H1 (cell line): ENCODE data around the gene NCF4. TPM values are rescaled to one million over a fixed set of nuclear protein-coding genes. Genes with fewer than 3 reads are reported as not detected.

Experiments used
- CBX8 ChIP-seq: fragments of 300-800, 300-1000 bp; sonication (generic); IDR thresholded peaks from 2 replicates; pipeline ENCODE4 v1.7.1; 2016; ENCODE audit warnings: low read depth, low read length, borderline replicate concordance
- CHD1 ChIP-seq: IDR thresholded peaks from 2 replicates; pipeline ENCODE4 v1.6.1; 2012; ENCODE audit warnings: low read depth, low read length, improper control_type of control experiment
- CHD2 ChIP-seq: IDR thresholded peaks from 2 replicates; pipeline ENCODE4 v1.6.1; 2012; ENCODE audit warnings: low read length, improper control_type of control experiment
- HDAC2 ChIP-seq, 2 experiments: fragments of 300-600 bp in 1 of 2; sonication (generic) in 1 of 2; IDR thresholded peaks; 2 replicates each; pipeline ENCODE4 v1.6.1; 2011 to 2012; ENCODE audit warnings: low read depth in 2 of 2, low read length in 2 of 2, mild to moderate bottlenecking in 2 of 2, moderate library complexity in 2 of 2, borderline replicate concordance in 1 of 2, inconsistent platforms in 1 of 2
- KDM1A ChIP-seq: fragments of 200-600, 300-600 bp; sonication (generic); IDR thresholded peaks from 2 replicates; pipeline ENCODE4 v1.7.1; 2016; ENCODE audit warnings: mild to moderate bottlenecking, low read length, borderline replicate concordance
- MAFK ChIP-seq: IDR thresholded peaks from 2 replicates; pipeline ENCODE4 v1.6.1; 2012; ENCODE audit warnings: low read depth, mild to moderate bottlenecking, improper control_type of control experiment, low read length
- NANOG ChIP-seq: IDR thresholded peaks from 2 replicates; pipeline ENCODE4 v1.6.1; 2011; ENCODE audit warnings: low read length, low read depth, mild to moderate bottlenecking, inconsistent platforms; ENCODE audit not compliant: insufficient read depth, poor library complexity, severe bottlenecking
- POLR2AphosphoS5 ChIP-seq: IDR thresholded peaks from 2 replicates; pipeline ENCODE4 v1.6.1; 2011; ENCODE audit warnings: low read depth, low read length
- RNF2 ChIP-seq: fragments of 200-900, 300-1000 bp; sonication (generic); IDR thresholded peaks from 2 replicates; pipeline ENCODE4 v1.7.1; 2016; ENCODE audit warnings: borderline replicate concordance, low read depth, mild to moderate bottlenecking, antibody characterized with exemption, low read length; ENCODE audit not compliant: poor library complexity, severe bottlenecking; ENCODE audit errors: missing control alignments
- RXRA ChIP-seq: IDR thresholded peaks from 2 replicates; pipeline ENCODE4 v1.6.1; 2011; ENCODE audit warnings: low read depth, mild to moderate bottlenecking, low read length, moderate library complexity; ENCODE audit not compliant: insufficient read depth
- polyA plus RNA-seq, 7 experiments: library from polyadenylated mRNA; depleted of rRNA in 3 of 7; stranded (reverse) in 5 of 7; unstranded in 2 of 7; fragments of >200 nt in 5 of 7; fragments of 200-250 nt in 2 of 7; gene quantifications; 1 replicate in 5 of 7; 2 replicates in 1 of 7; 4 replicates in 1 of 7; pipeline versions ENCODE4 v1.2.1 to v1.2.3, GENCODE V29; 2011 to 2013; ENCODE audit warnings: missing spikeins in 2 of 7, mixed read lengths in 2 of 7
- total RNA-seq: library from RNA; stranded (reverse); fragmentation: NEBNext Ultra II Directional; extraction: Animal tissue kit (Norgen Biotek cat#: 25700); gene quantifications from 2 replicates; pipeline ENCODE4 v1.2.1, GENCODE V29; 2021
- TF ChIP-seq, protein P1 (sequence below): fragments of 300-600 bp; sonication (generic); IDR thresholded peaks from 2 replicates; pipeline ENCODE4 v1.7.1; 2012; ENCODE audit warnings: low read length, moderate library complexity, mild to moderate bottlenecking, inconsistent platforms; ENCODE audit not compliant: insufficient replicate concordance

NCF4 gene
- total and polyA plus RNA-seq, 2 of the 8 experiments (the other 6 are each of a cell fraction or from before 2014, with no cell fraction given), result 0.20 TPM; not detected in 1

DNA sequence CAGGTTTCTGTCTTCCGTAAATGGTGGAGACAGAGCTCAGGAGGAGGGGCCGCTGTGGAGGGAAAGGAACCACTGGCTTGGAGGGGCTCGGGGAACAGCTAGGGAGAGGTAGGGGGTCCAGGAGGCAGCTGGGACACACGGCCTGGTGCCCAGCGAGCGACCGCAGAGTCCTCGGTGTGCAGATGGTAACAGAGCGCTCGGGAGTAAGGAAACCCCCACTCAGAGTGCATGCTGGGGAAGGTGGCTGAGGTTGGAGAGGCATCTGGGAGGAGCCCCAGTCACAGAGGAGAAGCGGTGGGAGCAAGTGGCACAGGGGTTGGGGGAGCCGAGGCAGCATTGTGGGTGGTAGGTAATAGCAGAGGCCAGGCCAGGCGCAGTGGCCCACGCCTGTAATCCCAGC lies 10.8 kb upstream of the NCF4 start (continued):
- TF ChIP-seq, protein P1, sequence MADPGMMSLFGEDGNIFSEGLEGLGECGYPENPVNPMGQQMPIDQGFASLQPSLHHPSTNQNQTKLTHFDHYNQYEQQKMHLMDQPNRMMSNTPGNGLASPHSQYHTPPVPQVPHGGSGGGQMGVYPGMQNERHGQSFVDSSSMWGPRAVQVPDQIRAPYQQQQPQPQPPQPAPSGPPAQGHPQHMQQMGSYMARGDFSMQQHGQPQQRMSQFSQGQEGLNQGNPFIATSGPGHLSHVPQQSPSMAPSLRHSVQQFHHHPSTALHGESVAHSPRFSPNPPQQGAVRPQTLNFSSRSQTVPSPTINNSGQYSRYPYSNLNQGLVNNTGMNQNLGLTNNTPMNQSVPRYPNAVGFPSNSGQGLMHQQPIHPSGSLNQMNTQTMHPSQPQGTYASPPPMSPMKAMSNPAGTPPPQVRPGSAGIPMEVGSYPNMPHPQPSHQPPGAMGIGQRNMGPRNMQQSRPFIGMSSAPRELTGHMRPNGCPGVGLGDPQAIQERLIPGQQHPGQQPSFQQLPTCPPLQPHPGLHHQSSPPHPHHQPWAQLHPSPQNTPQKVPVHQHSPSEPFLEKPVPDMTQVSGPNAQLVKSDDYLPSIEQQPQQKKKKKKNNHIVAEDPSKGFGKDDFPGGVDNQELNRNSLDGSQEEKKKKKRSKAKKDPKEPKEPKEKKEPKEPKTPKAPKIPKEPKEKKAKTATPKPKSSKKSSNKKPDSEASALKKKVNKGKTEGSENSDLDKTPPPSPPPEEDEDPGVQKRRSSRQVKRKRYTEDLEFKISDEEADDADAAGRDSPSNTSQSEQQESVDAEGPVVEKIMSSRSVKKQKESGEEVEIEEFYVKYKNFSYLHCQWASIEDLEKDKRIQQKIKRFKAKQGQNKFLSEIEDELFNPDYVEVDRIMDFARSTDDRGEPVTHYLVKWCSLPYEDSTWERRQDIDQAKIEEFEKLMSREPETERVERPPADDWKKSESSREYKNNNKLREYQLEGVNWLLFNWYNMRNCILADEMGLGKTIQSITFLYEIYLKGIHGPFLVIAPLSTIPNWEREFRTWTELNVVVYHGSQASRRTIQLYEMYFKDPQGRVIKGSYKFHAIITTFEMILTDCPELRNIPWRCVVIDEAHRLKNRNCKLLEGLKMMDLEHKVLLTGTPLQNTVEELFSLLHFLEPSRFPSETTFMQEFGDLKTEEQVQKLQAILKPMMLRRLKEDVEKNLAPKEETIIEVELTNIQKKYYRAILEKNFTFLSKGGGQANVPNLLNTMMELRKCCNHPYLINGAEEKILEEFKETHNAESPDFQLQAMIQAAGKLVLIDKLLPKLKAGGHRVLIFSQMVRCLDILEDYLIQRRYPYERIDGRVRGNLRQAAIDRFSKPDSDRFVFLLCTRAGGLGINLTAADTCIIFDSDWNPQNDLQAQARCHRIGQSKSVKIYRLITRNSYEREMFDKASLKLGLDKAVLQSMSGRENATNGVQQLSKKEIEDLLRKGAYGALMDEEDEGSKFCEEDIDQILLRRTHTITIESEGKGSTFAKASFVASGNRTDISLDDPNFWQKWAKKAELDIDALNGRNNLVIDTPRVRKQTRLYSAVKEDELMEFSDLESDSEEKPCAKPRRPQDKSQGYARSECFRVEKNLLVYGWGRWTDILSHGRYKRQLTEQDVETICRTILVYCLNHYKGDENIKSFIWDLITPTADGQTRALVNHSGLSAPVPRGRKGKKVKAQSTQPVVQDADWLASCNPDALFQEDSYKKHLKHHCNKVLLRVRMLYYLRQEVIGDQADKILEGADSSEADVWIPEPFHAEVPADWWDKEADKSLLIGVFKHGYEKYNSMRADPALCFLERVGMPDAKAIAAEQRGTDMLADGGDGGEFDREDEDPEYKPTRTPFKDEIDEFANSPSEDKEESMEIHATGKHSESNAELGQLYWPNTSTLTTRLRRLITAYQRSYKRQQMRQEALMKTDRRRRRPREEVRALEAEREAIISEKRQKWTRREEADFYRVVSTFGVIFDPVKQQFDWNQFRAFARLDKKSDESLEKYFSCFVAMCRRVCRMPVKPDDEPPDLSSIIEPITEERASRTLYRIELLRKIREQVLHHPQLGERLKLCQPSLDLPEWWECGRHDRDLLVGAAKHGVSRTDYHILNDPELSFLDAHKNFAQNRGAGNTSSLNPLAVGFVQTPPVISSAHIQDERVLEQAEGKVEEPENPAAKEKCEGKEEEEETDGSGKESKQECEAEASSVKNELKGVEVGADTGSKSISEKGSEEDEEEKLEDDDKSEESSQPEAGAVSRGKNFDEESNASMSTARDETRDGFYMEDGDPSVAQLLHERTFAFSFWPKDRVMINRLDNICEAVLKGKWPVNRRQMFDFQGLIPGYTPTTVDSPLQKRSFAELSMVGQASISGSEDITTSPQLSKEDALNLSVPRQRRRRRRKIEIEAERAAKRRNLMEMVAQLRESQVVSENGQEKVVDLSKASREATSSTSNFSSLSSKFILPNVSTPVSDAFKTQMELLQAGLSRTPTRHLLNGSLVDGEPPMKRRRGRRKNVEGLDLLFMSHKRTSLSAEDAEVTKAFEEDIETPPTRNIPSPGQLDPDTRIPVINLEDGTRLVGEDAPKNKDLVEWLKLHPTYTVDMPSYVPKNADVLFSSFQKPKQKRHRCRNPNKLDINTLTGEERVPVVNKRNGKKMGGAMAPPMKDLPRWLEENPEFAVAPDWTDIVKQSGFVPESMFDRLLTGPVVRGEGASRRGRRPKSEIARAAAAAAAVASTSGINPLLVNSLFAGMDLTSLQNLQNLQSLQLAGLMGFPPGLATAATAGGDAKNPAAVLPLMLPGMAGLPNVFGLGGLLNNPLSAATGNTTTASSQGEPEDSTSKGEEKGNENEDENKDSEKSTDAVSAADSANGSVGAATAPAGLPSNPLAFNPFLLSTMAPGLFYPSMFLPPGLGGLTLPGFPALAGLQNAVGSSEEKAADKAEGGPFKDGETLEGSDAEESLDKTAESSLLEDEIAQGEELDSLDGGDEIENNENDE, result no peak
- TF ChIP-seq CHD1, result no peak
- TF ChIP-seq CHD2, result no peak
- no peak for TF ChIP-seq KDM1A
- TF ChIP-seq HDAC2 (IDR thresholded peaks at IDR 0.05; ENCODE audit: borderline replicate concordance in 1 of 2, low read depth in 2 of 2, low read length in 2 of 2), result no peak
- no peak for TF ChIP-seq NANOG
- TF ChIP-seq POLR2AphosphoS5, result no peak
- TF ChIP-seq RXRA, result no peak
- TF ChIP-seq MAFK, result no peak
- TF ChIP-seq CBX8, result no peak
- no peak for TF ChIP-seq RNF2
